ENCODE measurements around the gene MAMDC2.

GRCh38 chr9:70220216-70220615 lies 176.6 kb downstream of the MAMDC2 start:
- TF ChIP-seq CTCF (IDR thresholded peaks at IDR 0.05; ENCODE audit: low read depth, low read length) (no peak), POLR2A (IDR thresholded peaks at IDR 0.05; ENCODE audit: extremely low read depth, insufficient read length) (no peak)

Data from NB4 (cell line).